Peyer's patch (tissue), 4 donors: ENCODE data around the gene ZNF521. TPM values are rescaled to one million over a fixed set of nuclear protein-coding genes. Genes with fewer than 3 reads are reported as not detected.

ENCODE experiments used
- DNase-seq, 3 donors: peaks; one replicate each; pipeline ENCODE4 v3.0.0-alpha.2; 2017 to 2019
- H3K27ac ChIP-seq, 4 donors: fragments of 200-600 bp; sonication (generic); one replicate each; pipeline ENCODE4 v1.5.1; 2016 to 2019
- H3K27me3 ChIP-seq, 2 donors: fragments of 200-600 bp; sonication (generic); one replicate each; pipeline ENCODE4 v1.5.1; 2019
- H3K36me3 ChIP-seq, 3 donors: fragments of 200-600 bp; sonication (generic); one replicate each; pipeline ENCODE4 v1.5.1; 2016 to 2019
- H3K4me1 ChIP-seq, 4 donors: fragments of 200-600 bp; sonication (generic); one replicate each; pipeline ENCODE4 v1.5.1; 2016 to 2019
- H3K4me3 ChIP-seq, 4 donors: fragments of 200-600 bp; sonication (generic); 1 replicate in 3 of 4; 2 replicates in 1 of 4; pipeline ENCODE4 v1.5.1; 2016 to 2019; ENCODE audit warnings: mild to moderate bottlenecking in 1 of 4
- H3K9me3 ChIP-seq, 4 donors: fragments of 200-600 bp; sonication (generic); one replicate each; pipeline ENCODE4 v1.5.1; 2016 to 2019; ENCODE audit warnings: mild to moderate bottlenecking in 1 of 4
- CTCF ChIP-seq, 6 experiments: fragments of 450-650 bp in 4 of 6; fragments of 200-600 bp in 2 of 6; sonication (generic) in 1 of 6; IDR thresholded peaks; one replicate each; pipeline ENCODE4 v1.5.1; 2017 to 2019; ENCODE audit warnings: antibody characterized with exemption in 6 of 6, mild to moderate bottlenecking in 3 of 6, moderate library complexity in 1 of 6
- POLR2A ChIP-seq, 2 donors: fragments of 450-650 bp; IDR thresholded peaks; one replicate each; pipeline ENCODE4 v1.5.1; 2017; ENCODE audit warnings: antibody characterized with exemption in 2 of 2, mild to moderate bottlenecking in 2 of 2, moderate library complexity in 2 of 2
- total RNA-seq, 4 donors: library from RNA; depleted of rRNA; stranded (reverse); fragments of >200 nt; gene quantifications; one replicate each; pipeline ENCODE4 v1.1.0, GENCODE V29; 2016

Gene ZNF521
- total RNA-seq, 4 donors from 2014 or later: 4.2 to 25.6 (median 8.6) TPM

GRCh38 chr18:25282282-25282681 is 69.7 kb downstream of the ZNF521 start:
- H3K4me3 ChIP-seq: no peak overlapping the region
- DNase-seq: no peak
- no peaks in the 10 kb centered on the region for H3K9me3 ChIP-seq
- H3K27ac ChIP-seq: no peak overlapping the region
- no peaks in the 10 kb centered on the region for H3K36me3 ChIP-seq
- TF ChIP-seq CTCF (IDR thresholded peaks at IDR 0.05): no peak
- TF ChIP-seq POLR2A (IDR thresholded peaks at IDR 0.05): no peak
- H3K27me3 ChIP-seq: no peaks in the 10 kb centered on the region
- no peaks in the 10 kb centered on the region for H3K4me1 ChIP-seq

GRCh38 chr18:25281556-25281955 is 70.4 kb downstream of the ZNF521 start:
- TF ChIP-seq POLR2A (IDR thresholded peaks at IDR 0.05): no peak
- TF ChIP-seq CTCF (IDR thresholded peaks at IDR 0.05): no peak
- DNase-seq: no peak
- no peak overlapping the region for H3K4me3 ChIP-seq
- H3K9me3 ChIP-seq: no peaks in the 10 kb centered on the region
- H3K4me1 ChIP-seq: no peaks in the 10 kb centered on the region
- H3K27me3 ChIP-seq: no peaks in the 10 kb centered on the region
- H3K27ac ChIP-seq: no peak overlapping the region
- H3K36me3 ChIP-seq: no peaks in the 10 kb centered on the region

- Histone ChIP-seq H3K27ac (no peak overlapping the region), H3K4me3 (no peak overlapping the region), H3K9me3 (no peaks in the 10 kb centered on the region), H3K27me3 (no peaks in the 10 kb centered on the region), H3K36me3 (no peaks in the 10 kb centered on the region), H3K4me1 (no peaks in the 10 kb centered on the region)
- DNase-seq: no peak
- no peak for TF ChIP-seq CTCF (IDR thresholded peaks at IDR 0.05)
- no peak for TF ChIP-seq POLR2A (IDR thresholded peaks at IDR 0.05)
These were observed 72.0 kb downstream of the ZNF521 start for GRCh38 chr18:25279961-25280360.

- Histone ChIP-seq H3K9me3 (no peaks in the 10 kb centered on the region), H3K4me1 (no peaks in the 10 kb centered on the region), H3K27ac (no peak overlapping the region), H3K36me3 (no peaks in the 10 kb centered on the region), H3K4me3 (no peak overlapping the region), H3K27me3 (no peaks in the 10 kb centered on the region)
- TF ChIP-seq CTCF (IDR thresholded peaks at IDR 0.05) (no peak), POLR2A (IDR thresholded peaks at IDR 0.05) (no peak)
- DNase-seq: no peak
These were observed 72.4 kb downstream of the ZNF521 start for GRCh38 chr18:25279556-25279955.

DNA sequence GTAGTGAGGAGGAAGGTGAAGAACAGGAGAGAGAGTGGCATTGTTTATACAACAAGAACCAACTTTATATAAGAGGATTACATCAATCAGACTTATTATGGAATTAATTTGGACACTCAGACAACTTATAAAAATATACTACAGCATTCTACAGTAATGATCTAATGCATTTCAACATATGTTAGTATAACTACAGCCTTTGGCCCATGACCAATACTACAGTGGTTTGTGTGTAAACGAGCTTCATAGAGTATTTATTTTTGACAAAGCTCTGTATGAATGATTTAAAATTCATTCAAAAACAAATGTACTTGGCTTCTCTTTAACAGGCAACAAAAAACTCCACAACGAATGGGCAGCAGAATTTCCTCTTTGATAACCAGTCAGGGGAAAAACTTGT is 72.8 kb downstream of the ZNF521 start:
- no peak overlapping the region for H3K4me3 ChIP-seq
- H3K27ac ChIP-seq: no peak overlapping the region
- H3K36me3 ChIP-seq: no peaks in the 10 kb centered on the region
- DNase-seq: no peak
- no peaks in the 10 kb centered on the region for H3K9me3 ChIP-seq
- H3K4me1 ChIP-seq: no peaks in the 10 kb centered on the region
- TF ChIP-seq POLR2A (IDR thresholded peaks at IDR 0.05): no peak
- no peaks in the 10 kb centered on the region for H3K27me3 ChIP-seq

- Histone ChIP-seq H3K36me3 (no peaks in the 10 kb centered on the region), H3K27ac (no peak overlapping the region), H3K4me3 (no peak overlapping the region), H3K9me3 (no peaks in the 10 kb centered on the region), H3K27me3 (no peaks in the 10 kb centered on the region), H3K4me1 (no peaks in the 10 kb centered on the region)
- TF ChIP-seq CTCF (IDR thresholded peaks at IDR 0.05) (no peak), POLR2A (IDR thresholded peaks at IDR 0.05) (no peak)
- no peak for DNase-seq
These were observed 73.6 kb downstream of the ZNF521 start for GRCh38 chr18:25278394-25278793.
